ENCODE measurements around the gene NUMB. TPM values are rescaled to one million over a fixed set of nuclear protein-coding genes. Genes with fewer than 3 reads are reported as not detected.

The NUMB gene
- total and polyA plus RNA-seq, 9 donors: 32.9 to 78.2 (median 67.6) TPM

- no peaks in the 10 kb centered on the region for H3K27me3 ChIP-seq
- intact Hi-C loops (cut with DNase I): loop anchor here in 1 of 4 donors (10.0 kb wide), 1 partner anchor 95 kb away; no protein-coding TSS in a partner anchor
- TF ChIP-seq POLR2A (IDR thresholded peaks at IDR 0.05) (no peak), EP300 (IDR thresholded peaks at IDR 0.05) (no peak)
- TF ChIP-seq, protein P1, sequence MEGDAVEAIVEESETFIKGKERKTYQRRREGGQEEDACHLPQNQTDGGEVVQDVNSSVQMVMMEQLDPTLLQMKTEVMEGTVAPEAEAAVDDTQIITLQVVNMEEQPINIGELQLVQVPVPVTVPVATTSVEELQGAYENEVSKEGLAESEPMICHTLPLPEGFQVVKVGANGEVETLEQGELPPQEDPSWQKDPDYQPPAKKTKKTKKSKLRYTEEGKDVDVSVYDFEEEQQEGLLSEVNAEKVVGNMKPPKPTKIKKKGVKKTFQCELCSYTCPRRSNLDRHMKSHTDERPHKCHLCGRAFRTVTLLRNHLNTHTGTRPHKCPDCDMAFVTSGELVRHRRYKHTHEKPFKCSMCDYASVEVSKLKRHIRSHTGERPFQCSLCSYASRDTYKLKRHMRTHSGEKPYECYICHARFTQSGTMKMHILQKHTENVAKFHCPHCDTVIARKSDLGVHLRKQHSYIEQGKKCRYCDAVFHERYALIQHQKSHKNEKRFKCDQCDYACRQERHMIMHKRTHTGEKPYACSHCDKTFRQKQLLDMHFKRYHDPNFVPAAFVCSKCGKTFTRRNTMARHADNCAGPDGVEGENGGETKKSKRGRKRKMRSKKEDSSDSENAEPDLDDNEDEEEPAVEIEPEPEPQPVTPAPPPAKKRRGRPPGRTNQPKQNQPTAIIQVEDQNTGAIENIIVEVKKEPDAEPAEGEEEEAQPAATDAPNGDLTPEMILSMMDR (IDR thresholded peaks at IDR 0.05): no peak
- peaks cover 5% of the 10 kb centered on the region for H3K4me1 ChIP-seq (ENCODE audit: insufficient read depth)
- WGBS, 3 donors: 15 to 17% (median 16%) methylated on average over 48 of the region's 48 CpGs
- H3K4me3 ChIP-seq: peak overlapping the region; percentile 28
- H3K36me3 ChIP-seq: no peaks in the 10 kb centered on the region
- H3K9me3 ChIP-seq: no peaks in the 10 kb centered on the region
- H3K27ac ChIP-seq: peak overlapping the region; percentile 44 to 47
- peak; percentile 49 to 77 (median 61) for DNase-seq
Measured at GRCh38 chr14:73269729-73270531, 188.4 kb downstream of the NUMB start.

DNA sequence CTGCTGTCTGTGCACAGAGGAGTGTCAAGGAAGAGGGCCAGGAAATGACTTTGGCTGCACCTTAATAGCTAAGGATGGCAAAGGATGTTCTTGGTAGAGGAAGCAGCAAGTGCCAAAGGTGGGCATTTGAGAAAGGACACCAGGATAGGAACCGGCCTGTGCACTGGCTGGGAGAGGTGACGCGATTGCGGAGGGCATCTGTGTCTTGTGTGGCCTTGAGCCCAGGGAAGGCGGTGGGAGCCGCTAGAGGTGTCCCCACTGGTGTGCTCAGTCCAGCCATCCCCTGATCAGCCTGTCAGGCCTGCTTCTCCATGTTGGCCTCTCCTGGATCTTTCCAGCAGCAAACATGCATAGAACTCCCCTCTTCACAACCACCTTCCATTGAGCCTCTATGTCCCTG lies 190.9 kb downstream of the NUMB start:
- no peaks in the 10 kb centered on the region for H3K36me3 ChIP-seq
- no peak overlapping the region for H3K4me3 ChIP-seq
- no peak for TF ChIP-seq POLR2A (IDR thresholded peaks at IDR 0.05)
- TF ChIP-seq, protein P1 (IDR thresholded peaks at IDR 0.05): no peak
- TF ChIP-seq EP300 (IDR thresholded peaks at IDR 0.05): no peak
- WGBS, 3 donors: 93 to 97% (median 95%) methylated on average over 6 of the region's 6 CpGs
- intact Hi-C loops (cut with DNase I): no loop called here
- DNase-seq: no peak
- no peaks in the 10 kb centered on the region for H3K9me3 ChIP-seq
- no peak overlapping the region for H3K27ac ChIP-seq
- peaks cover 5% of the 10 kb centered on the region for H3K4me1 ChIP-seq (ENCODE audit: insufficient read depth)
- no peaks in the 10 kb centered on the region for H3K27me3 ChIP-seq

DNA sequence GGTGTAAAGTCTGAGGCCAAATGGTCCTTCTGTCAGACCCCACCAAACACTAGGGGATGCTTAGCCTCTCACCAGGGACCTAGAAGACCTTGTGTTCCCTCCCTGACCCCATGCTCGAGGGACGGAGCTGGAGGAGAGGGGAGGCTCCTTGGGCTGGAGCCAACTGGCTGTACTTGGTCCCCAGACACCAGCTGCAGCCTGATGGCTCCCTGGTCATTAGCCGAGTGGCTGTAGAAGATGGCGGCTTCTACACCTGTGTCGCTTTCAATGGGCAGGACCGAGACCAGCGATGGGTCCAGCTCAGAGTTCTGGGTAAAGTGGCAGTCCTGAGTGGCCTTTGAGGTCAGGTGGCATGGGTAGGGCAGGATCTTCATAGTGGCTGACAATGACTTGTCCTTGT lies 192.0 kb downstream of the NUMB start:
- H3K4me1 ChIP-seq (ENCODE audit: insufficient read depth): peaks cover 3% of the 10 kb centered on the region
- intact Hi-C loops (cut with DNase I): no loop called here
- WGBS, 3 donors: 63 to 72% (median 71%) methylated on average over 7 of the region's 7 CpGs
- H3K27me3 ChIP-seq: no peaks in the 10 kb centered on the region
- no peak overlapping the region for H3K27ac ChIP-seq
- no peak overlapping the region for H3K4me3 ChIP-seq
- no peak for DNase-seq
- H3K36me3 ChIP-seq: no peaks in the 10 kb centered on the region
- H3K9me3 ChIP-seq: no peaks in the 10 kb centered on the region
- TF ChIP-seq EP300 (IDR thresholded peaks at IDR 0.05) (no peak), POLR2A (IDR thresholded peaks at IDR 0.05) (no peak)
- TF ChIP-seq, protein P1 (IDR thresholded peaks at IDR 0.05): no peak

- intact Hi-C loops (cut with DNase I): no loop called here
- H3K27me3 ChIP-seq: no peaks in the 10 kb centered on the region
- peaks cover 3% of the 10 kb centered on the region for H3K4me1 ChIP-seq (ENCODE audit: insufficient read depth)
- WGBS, 3 donors: 90 to 92% (median 91%) methylated on average over 3 of the region's 3 CpGs
- no peaks in the 10 kb centered on the region for H3K36me3 ChIP-seq
- no peaks in the 10 kb centered on the region for H3K9me3 ChIP-seq
- H3K27ac ChIP-seq: no peak overlapping the region
- TF ChIP-seq, protein P1 (IDR thresholded peaks at IDR 0.05): no peak
- TF ChIP-seq EP300 (IDR thresholded peaks at IDR 0.05) (no peak), POLR2A (IDR thresholded peaks at IDR 0.05) (no peak)
- H3K4me3 ChIP-seq: no peak overlapping the region
- no peak for DNase-seq
Measured at GRCh38 chr14:73265721-73266046, 192.7 kb downstream of the NUMB start.
